H1 (cell line): ENCODE results near the gene VEGFD. TPM values are rescaled to one million over a fixed set of nuclear protein-coding genes. Genes with fewer than 3 reads are reported as not detected.

ENCODE experiments used
- CHD7 ChIP-seq: fragments of 300-600 bp; sonication (generic); IDR thresholded peaks from 2 replicates; pipeline ENCODE4 v1.7.1; 2012; ENCODE audit warnings: low read length, moderate library complexity, mild to moderate bottlenecking, inconsistent platforms; ENCODE audit not compliant: insufficient replicate concordance
- KDM4A ChIP-seq: IDR thresholded peaks from one replicate; pipeline ENCODE4 v1.7.1; 2012; ENCODE audit warnings: low read depth, mild to moderate bottlenecking, moderate library complexity, low read length, inconsistent platforms; ENCODE audit not compliant: severe bottlenecking
- RXRA ChIP-seq: IDR thresholded peaks from 2 replicates; pipeline ENCODE4 v1.6.1; 2011; ENCODE audit warnings: low read depth, mild to moderate bottlenecking, low read length, moderate library complexity; ENCODE audit not compliant: insufficient read depth
- YY1 ChIP-seq: IDR thresholded peaks from 2 replicates; pipeline ENCODE4 v1.6.1; 2011; ENCODE audit warnings: low read depth, mild to moderate bottlenecking, low read length
- polyA plus RNA-seq, 7 experiments: library from polyadenylated mRNA; depleted of rRNA in 3 of 7; stranded (reverse) in 5 of 7; unstranded in 2 of 7; fragments of >200 nt in 5 of 7; fragments of 200-250 nt in 2 of 7; gene quantifications; 1 replicate in 5 of 7; 2 replicates in 1 of 7; 4 replicates in 1 of 7; pipeline versions ENCODE4 v1.2.1 to v1.2.3, GENCODE V29; 2011 to 2013; ENCODE audit warnings: missing spikeins in 2 of 7, mixed read lengths in 2 of 7
- total RNA-seq: library from RNA; stranded (reverse); fragmentation: NEBNext Ultra II Directional; extraction: Animal tissue kit (Norgen Biotek cat#: 25700); gene quantifications from 2 replicates; pipeline ENCODE4 v1.2.1, GENCODE V29; 2021

The VEGFD gene
- total and polyA plus RNA-seq, 2 of the 8 experiments (the other 6 are each of a cell fraction or from before 2014, with no cell fraction given) = 0.06 TPM; not detected in 1

GRCh38 chrX:15345976-15346375, 38.2 kb downstream of the VEGFD start (continued):
- TF ChIP-seq CHD7 (no peak), YY1 (no peak), KDM4A (no peak), RXRA (no peak)
